CD4-positive, alpha-beta T cell treated with Interleukin-2 at 100 ng/mL for 4 hours (primary cell): ENCODE data around the gene FKBP1B.
A peak's percentile ranks its signal among the peaks of the same experiment; 100 is the strongest.
"Not testable (repeated sequence)": the region's sequence is repeated elsewhere in the genome, so short reads cannot be mapped to it uniquely, and the experiment has no call there.

ENCODE experiments used
- DNase-seq: peaks from one replicate; pipeline ENCODE4 v3.0.0-alpha.2; 2020; ENCODE audit warnings: low spot score

Gene FKBP1B

DNA sequence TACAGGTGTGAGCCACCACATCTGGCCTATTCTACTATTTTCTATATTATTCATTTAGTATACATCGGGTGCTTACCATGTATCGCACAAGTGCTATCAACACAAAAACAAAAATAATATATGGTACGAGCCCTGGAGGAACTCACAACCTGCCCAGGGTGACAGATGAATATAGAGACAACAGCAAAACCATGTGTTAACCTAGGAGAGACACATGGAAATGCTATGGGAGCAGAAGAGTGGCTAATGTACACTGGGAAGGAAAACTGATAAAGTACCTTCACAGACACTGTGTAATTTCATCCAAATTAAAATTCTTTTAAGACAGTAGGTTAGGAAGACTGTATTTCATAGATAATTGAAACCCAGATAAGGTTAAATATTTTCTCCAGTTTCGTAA lies 22.7 kb downstream of the FKBP1B start:
- DNase-seq = no peak

DNA sequence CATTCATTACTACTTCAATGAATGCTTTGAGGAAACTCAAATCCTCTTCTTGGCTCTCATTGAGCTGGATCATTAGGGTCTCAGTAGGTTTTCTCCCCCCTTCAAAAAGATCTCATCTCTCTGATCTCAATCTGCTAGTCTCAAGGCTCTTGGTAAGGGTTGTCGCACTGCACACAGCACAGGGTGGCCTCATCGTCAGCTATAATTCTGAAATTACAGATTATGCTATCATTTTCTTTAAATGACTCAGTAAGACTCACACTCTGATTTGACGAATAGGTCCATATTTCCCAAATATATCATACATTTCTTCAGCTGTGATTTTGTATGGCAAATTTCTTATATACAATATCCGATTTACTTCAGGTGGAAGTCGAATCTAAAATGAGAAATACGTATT lies 24.3 kb downstream of the FKBP1B start:
- DNase-seq = no peak

DNA sequence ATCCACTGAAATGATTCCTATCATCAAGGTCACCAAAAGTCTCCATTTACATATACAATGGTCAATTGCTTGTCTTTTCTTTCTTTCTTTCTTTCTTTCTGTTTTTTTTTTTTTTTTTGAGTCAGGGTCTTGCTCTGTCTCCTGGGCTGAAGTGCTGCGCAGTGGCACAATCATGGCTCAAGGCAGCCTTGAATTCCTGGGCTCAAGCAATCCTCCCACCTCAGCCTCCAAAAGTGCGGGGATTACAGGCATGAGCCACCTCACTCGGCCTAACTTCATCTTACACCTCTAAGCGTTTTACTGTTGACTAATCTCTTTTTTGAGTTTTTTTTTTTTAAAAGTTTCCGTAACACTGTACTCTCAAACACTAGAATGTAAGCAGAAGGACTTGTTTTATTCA lies 25.7 kb downstream of the FKBP1B start:
- no peak for DNase-seq

DNA sequence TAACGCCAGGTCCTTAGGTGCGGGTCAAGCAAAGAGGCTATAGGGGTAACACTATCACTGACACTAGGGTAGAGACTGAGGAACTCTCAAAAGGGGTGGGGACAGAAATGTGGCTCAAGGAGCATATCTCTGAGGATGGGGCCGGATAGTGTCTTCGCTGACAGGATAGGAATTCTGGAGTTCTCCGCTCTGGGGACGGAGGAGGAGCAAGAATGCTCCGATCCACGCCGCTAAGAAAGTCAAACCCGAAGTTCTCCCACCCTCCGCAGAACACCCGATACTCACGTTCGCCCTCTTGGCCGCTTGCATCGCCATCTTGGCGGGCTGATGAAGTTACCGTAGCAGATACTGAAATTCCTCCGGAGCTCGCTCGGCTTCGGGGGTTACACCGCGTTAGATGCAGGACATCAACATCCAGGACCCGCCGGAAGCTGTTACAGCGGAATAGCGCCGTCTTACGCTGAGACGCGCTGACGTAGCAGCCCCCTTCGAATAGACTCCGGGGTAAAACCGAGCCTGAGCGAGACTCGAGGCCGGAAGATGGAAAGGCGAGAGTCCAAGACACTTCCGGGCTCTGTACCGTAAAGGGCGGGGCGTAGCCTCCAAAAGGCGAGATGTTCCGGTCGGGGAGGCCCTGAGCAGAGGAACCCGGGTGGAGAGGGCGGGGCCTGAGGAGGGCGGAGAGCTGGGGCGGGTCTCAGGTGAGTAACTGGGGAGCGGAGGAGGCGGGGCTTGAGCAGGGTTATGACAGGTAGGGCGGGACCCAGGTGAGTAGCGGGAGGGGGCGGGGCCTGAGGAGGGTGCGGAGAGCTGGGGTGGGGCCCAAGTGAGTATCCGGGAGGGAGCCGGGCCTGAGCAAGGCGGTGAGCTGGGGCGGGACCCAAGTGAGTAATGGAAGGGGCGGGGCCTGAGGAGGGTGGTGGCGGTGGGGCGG lies 26.6 kb downstream of the FKBP1B start, which contains the start of gene SF3B6:
Gene SF3B6, minus strand, starts transcription at position 412 of the 934 bp plus-strand sequence. Its CDS starts 97 bp downstream, at position 315.
- peak; percentile 100 for DNase-seq

DNA sequence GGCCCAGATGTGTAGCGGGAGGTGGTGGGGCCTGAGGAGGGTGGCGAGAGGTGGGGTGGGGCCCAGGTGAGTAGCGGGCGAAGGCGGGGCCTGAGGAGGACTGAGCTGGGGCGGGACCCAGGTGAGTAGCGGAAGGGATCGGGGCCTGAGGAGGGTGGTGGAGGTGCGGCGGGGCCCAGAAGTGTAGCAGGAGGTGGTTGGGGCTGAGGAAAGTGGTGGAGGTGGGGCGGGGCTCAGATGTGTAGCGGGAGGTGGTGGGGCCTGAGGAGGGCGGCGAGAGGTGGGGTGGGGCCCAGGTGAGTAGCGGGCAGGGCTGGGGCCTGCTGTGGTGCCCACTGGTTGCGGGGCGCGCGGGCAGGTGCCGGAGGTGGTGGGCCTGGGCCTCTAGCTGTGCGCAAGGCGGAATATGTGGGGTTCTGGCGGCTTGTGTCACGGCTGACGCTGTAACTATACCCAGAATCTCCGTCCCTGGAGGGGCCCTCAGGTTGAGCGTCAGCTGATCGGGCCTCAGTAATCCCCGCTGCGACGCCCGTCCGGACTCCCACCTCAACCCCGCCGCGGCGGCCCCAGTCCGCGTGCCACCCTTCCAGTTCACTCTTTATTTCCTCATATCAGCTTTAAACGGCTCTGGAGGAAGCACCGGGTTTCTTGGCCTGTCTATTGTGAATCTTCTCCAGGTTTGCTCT lies 27.5 kb downstream of the FKBP1B start:
- DNase-seq = no peak

DNA sequence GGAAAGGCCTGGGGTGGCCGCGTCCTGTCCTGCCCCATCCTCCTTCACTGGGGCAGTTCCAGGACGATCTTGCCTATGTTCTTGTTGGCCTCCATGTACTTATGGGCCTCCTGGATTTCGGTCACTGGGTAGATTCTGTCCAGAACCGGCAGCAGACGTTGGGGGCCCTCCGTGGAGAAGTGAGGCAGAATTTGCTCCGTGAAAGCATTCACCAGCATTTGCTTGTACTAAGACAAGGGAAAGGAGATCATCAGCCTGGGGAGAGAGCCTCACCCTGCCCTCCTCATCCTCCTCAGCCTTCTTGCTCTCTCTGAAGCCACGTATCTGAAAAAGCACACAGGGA lies 28.0 kb downstream of the FKBP1B start:
- DNase-seq = no peak

DNA sequence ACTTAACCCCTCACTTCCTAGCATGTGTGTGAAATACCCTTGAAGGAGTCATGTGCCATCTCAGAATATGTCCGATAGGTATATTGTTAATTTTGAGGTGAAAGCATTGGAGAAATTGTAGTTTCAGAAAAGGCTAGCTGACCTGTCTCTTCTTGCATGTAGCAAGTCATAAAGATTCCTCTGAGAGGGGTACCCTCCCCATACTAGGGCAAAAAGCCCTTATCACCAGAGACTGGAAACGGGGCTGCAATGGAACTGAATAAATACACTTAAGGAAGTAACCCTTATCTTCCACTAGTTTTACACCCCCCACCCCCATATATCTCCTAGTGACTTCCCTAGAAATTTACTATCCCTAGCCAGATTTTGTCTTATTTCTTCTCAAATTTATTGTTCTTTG lies 28.3 kb downstream of the FKBP1B start:
- no peak for DNase-seq

DNA sequence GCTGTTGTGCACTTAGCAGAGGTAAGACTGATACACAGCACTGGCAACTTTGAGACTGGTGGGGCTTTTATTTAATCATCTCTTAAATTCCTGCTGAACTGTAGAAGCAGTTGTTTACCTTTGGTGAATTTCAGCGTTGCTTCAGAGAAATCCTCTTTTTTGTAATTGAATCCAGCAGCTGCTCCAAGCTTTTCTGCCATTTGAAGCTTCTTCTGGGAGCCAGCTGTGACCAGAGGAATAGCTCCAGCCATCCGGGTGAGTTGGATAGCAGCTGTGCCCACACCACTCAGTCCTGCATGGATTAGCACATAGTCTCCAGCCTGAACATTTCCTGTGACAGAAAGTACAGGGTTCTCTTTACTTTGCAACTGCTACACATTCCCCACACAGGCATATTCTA lies 31.2 kb downstream of the FKBP1B start:
- DNase-seq = no peak

DNA sequence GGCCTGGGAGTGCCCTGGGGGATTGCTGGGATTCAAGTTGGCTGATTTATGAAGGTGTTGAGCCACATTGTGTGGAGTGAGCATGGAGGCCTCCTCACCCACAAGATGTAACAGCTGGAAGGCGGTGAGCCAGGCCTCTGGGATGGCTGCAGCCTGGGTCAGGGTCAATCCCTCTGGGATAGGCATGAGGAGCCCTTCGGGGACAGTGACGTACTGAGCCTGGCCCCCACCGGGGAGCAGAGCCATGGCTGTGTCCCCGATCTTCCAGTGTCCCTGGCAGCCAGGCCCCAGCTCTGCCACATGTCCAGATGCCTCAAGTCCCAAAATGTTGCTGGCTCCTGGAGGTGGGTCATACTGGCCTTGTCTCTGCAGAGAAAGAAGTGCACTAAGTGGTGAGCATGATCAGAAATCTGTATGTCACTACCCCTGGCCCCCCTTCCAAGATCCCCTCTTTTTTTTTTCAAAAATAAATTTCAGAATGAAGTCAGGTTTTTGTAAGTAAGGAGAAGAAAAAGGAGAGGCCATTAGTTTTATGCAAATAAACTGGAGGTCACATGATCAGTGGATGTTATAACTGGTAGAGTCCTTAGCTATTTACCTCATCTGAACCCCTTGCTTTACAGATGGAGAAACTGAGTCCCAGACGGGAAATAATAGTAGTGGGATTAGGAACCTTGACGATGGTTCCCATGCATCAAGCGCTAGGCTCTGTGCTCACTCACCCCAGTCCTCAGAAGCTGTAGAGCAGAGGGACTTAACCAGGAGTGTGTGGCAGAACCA lies 33.4 kb downstream of the FKBP1B start:
- DNase-seq = no peak

DNA sequence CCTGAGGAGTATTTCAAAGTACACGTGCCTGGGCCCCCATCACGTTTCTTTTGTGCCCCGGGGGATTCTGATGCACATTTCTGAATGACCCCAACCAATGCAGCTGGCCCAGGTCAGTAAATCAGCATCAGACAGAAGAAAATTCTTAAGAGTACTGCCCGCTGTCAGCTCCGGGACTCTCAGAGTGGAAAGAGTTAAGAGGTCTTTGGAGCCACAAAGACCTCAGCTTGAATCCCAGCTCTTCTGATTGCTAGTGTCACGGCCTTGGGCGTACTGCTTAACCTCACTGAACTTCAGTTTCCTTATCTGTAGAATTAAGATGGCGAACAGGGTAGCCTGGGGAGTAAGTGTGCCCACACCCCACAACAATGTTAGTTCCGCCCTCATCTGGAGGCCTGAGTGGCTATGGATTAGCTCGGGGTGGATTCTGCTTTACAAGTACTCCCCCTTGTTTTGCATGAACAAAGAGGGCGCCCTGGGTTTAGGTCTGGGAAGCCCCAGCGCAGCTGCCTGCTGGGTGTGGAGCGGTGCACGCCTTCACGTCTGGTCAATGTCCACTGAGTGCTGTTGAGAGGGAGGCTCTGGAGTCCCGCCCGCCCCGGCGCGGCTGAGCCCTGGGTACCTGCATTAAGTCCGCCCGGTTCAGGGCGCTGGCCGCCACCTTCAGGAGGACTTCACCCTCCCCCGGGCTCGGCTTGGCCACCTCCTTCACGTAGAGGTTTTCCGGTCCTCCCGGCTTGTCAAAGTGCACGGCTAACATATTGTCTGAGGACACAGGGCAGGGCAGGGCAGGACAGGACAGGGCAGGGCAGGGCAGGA lies 34.2 kb downstream of the FKBP1B start:
- peak; percentile 50 for DNase-seq

DNA sequence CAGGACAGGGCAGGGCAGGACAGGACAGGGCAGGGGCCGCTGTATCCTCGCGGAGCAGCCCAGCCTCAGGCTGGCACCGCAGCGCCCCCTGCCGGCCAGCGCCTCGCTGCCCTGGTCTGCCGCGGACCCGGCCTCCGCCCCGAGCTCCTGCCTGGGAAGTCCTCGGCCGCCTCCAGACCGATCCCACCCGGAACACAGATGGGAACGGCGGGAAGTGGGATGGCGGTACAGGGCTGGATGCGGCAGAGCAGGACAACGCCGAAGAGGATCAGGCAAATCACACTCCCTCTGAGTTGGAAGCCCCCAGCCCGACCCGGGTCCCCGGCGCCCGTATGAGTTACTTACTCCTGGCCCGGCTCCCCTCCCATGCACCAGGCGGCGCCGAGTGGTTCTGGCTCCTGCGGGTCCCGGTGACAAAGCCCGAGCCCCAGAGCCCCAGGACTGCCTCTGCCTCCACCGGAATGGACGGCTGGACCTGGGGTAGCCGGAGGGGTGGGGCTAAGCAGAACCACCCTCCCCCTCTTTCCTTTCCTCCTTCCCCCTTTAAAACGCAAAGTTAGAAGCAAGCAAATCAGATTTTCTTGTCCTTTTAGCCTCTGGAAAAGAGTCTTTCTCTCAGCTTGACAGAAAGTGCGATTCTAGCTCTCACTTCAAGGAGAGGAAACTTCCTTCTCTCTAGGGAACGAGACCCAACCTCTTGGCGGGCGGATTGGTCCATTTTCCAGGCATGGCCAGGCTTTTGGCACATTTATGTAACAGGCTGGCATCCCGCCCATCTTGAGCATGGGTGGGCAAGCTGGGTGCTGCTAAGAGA lies 35.1 kb downstream of the FKBP1B start, which contains the start of gene TP53I3:
Gene TP53I3, minus strand, starts transcription at position 449 of the 814 bp plus-strand sequence. CDS start 508 bp downstream, outside the sequence.
- DNase-seq = peak; percentile 79

DNA sequence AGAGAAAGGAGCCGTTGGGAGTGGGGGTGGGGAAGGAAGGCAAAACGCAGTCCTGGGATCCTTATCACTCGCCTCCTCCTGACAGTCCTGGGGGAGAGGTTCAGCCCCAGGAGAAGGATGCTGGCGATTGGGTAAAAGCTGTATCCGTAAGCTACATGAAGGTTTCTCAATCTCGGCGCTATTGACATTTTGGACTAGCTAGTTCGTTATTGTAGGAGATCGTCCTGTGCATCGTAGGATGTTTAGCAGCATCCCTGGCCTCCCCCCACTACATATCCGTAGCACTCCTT lies 35.6 kb downstream of the FKBP1B start:
- DNase-seq = no peak

DNA sequence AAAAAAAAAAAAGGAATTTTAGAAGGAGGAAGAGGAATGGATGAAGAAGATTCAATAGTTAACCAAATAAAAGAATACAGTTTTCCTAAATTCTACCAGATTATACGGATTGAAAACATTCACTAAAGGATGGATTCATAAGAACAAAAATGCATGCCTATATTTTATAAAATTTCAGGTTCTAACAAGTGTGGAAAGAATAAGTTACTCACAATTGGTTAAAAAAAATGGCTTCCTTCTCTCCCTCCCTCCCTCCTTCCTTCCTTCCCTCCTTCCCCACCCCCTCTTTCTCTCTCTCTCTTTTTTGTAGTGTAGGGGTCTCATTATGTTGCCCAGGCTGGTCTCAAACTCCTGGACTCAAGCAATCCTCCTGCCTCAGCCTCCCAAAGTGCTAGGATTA lies 36.7 kb downstream of the FKBP1B start:
- DNase-seq = no peak

DNA sequence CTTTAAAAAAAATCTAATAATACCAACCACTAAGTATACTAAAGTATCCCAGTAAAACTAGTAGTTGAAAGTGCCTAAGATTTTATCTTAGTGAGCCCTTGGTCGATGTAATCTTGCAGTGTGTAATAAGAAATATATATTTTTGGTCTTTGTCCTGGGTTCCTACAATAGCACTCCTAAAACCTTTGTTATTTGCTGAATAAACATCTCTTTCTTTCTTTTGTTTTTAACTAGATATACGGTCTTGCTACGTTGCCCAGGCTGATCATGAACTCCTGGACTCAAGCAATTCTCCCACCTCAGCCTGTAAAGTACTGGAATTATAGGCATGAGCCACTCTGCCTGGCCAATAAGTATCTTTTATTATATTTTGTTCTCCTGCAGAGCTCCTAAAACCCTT lies 37.5 kb downstream of the FKBP1B start:
- no peak for DNase-seq

DNA sequence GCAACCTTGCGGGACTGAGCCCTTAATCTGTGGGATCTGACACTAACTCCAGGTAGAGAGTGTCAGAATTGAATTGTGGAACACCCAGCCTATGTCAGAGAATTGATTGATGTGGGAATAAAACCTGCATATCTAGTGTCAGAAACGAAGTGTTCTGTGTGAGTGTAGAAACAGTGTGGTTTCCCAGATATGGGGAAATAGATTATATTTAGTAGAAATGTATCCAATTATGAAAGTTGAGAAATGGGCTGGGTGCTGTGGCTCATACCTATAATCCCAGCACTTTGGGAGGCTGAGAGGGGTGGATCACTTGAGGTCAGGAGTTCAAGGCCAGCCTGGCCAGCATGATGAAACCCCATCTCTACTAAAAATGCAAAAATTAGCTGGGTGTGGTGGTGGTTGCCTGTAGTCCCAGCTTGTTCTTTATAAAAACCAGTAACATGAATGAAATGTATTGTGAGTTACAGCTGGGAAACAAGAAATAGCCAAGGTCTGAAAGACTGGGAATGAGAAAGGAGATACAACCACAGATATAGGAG lies 39.3 kb downstream of the FKBP1B start:
- DNase-seq = no peak

DNA sequence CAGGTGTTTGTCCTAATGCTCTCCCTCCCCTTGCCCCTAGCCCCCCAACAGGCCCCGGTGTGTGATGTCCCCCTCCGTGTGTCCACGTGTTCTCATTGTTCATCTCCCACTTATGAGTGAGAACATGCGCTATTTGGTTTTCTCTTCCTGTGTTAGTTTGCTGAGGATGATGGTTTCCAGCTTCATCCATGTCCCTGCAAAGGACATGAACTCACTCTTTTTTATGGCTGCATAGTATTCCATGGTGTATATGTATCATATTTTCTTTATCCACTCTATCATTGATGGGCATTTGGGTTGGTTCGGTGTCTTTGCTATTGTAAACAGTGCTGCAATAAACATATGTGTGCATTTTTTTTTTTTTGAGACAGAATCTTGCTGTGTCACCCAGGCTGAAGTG lies 43.7 kb downstream of the FKBP1B start:
- not testable (repeated sequence) for DNase-seq

DNA sequence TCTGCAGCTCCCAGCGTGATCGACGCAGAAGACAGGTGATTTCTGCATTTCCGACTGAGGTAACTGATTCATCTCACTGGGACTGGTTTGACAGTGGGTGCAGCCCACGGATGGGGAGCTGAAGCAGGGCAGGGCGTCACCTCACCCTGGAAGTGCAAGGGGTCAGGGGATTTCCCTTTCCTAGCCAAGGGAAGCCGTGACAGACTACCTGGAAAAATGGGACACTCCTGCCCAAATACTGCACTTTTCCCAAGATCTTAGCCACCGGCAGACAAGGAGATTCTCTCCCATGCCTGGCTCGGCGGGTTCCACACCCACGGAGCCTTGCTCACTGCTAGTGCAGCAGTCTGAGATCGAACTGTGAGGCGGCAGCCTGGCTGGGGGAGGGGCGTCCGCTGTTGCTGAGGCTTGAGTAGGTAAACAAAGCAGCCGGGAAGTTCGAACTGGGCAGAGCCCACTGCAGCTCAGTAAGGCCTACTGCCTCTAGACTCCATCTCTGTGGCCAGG lies 45.7 kb downstream of the FKBP1B start:
- not testable (repeated sequence) for DNase-seq

DNA sequence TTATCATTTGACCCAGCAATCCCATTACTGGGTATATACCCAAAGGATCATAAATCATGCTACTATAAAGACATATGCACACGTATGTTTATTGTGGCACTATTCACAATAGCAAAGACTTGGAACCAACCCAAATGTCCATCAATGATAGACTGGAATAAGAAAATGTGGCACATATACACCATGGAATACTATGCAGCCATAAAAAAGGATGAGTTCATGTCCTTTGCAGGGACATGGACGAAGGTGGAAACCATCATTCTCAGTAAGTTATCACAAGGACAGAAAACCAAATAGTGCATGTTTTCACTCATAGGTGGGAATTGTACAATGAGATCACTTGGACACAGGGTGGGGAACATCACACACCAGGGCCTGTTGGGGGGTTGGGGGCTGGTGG lies 51.2 kb downstream of the FKBP1B start:
- DNase-seq = not testable (repeated sequence)

DNA sequence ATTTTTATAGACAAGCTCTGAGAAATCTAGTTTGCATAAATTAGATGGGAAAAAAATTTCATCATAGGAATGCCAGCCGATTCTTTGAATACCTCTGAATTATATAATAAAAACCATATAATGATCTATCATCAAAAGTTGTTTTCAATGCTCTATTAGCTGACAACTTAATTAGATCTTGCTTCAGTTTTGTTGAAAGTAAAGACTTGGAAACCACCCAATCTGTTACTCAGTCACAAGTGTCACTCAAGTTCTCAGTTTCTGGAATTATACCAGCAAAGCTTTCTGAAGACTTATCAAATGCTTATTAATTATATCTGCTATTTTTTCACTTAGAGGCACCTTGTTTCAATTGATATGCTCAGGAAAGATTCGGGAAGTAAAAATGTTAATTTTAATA lies 52.5 kb downstream of the FKBP1B start:
- DNase-seq = no peak

DNA sequence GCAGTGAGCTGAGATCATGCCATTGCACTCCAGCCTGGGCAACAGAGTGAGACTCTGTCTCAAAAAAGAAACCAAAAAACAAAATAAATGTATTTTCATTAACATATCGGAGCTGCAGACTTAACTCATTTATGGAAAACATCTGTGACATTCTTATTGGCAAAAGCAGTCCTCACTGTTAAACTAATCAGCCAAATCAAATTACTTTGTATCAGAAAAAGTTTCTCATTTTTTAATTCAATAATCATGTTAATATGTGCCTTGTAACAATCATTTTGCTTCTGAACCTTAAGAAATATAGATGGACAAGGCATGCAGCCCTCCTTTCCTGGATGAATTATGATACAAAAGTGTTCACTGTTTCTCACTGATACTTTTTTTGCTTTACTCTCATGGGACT lies 53.1 kb downstream of the FKBP1B start:
- DNase-seq = no peak
